ENCODE data around the gene MAP2K3.

DNA sequence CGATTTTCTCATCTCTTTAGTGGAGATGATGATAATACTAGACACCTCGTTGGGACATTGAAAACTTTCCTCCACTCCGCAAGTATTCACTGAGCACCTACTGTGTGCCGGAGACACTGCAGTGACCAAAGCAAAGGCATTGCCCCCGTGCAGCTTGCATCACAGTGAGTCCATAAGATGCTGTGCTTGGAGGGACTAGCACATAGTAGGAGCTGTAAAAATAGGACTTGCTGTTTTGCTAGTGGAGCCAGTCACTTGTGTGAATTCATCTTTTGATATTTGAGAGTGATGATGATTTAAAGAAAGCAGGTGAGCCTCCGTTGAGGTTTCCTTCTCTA is 5.3 kb upstream of the MAP2K3 start:
- TF ChIP-seq CHD2 (IDR thresholded peaks at IDR 0.05; ENCODE audit: low read length, partially characterized antibody): no peak
- TF ChIP-seq CTCF (IDR thresholded peaks at IDR 0.05): no peak
- TF ChIP-seq HDAC2 (IDR thresholded peaks at IDR 0.05): no peak
- TF ChIP-seq, protein P1, sequence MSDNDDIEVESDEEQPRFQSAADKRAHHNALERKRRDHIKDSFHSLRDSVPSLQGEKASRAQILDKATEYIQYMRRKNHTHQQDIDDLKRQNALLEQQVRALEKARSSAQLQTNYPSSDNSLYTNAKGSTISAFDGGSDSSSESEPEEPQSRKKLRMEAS (IDR thresholded peaks at IDR 0.05): no peak
- no peak for TF ChIP-seq FOSL2 (IDR thresholded peaks at IDR 0.05)
- TF ChIP-seq FOSL2 (CRISPR knock-in tag; IDR thresholded peaks at IDR 0.05): no peak
